Ovary (tissue), 3 donors: ENCODE measurements around the gene FAM170B.

Experiments used
- EP300 ChIP-seq: sonication (generic); formaldehyde crosslinking; IDR thresholded peaks from one replicate; pipeline ENCODE4 v1.6.1; 2017; ENCODE audit warnings: antibody characterized with exemption
- POLR2A ChIP-seq: fragments of 450-650 bp; IDR thresholded peaks from one replicate; pipeline ENCODE4 v1.6.1; 2017; ENCODE audit warnings: antibody characterized with exemption, mild to moderate bottlenecking, moderate library complexity
- TF ChIP-seq, protein P1 (sequence below), 3 donors: fragments of 450-650 bp in 2 of 3; fragments of 200-600 bp in 1 of 3; IDR thresholded peaks; one replicate each; pipeline versions ENCODE4 v1.5.1 to v1.8.0; 2016 to 2022; ENCODE audit warnings: antibody characterized with exemption in 3 of 3, mild to moderate bottlenecking in 1 of 3
- donor health status: DM: no; HTN: no; CAD: no.

DNA sequence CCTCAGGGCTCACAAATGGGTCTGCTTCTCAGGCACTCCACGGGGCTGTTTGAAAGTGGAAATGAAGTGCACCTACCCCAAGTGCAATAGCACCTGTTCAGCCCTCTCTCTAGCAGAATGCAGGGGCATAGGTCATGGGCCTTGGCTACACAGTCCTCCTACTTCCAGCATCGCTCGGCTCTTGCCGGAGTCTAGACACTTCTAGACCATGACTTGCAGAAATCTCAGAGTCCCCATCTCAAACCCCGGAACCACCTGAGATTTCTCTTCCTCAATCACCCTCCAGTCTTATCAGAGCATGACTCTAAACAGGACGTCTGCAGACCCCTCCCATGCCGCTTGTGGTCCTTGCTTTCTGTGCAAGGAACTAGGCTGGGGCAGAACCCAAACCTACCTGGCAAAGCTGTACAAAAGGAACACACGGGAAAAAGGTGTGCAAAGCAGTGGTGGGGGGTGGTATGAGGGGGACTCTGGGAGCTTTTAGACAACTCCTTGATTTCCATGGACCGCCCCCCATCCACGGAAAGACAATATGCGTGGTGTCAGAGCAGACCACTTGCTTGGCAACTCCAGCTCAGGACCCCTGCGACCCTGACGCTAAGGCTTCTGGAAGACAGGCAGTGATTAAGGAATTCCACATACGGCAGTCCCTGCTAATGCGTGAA, 40.6 kb upstream of the FAM170B start:
- TF ChIP-seq, protein P1, sequence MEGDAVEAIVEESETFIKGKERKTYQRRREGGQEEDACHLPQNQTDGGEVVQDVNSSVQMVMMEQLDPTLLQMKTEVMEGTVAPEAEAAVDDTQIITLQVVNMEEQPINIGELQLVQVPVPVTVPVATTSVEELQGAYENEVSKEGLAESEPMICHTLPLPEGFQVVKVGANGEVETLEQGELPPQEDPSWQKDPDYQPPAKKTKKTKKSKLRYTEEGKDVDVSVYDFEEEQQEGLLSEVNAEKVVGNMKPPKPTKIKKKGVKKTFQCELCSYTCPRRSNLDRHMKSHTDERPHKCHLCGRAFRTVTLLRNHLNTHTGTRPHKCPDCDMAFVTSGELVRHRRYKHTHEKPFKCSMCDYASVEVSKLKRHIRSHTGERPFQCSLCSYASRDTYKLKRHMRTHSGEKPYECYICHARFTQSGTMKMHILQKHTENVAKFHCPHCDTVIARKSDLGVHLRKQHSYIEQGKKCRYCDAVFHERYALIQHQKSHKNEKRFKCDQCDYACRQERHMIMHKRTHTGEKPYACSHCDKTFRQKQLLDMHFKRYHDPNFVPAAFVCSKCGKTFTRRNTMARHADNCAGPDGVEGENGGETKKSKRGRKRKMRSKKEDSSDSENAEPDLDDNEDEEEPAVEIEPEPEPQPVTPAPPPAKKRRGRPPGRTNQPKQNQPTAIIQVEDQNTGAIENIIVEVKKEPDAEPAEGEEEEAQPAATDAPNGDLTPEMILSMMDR (IDR thresholded peaks at IDR 0.05), result no peak
- TF ChIP-seq EP300 (no peak), POLR2A (no peak)
